HG02885 (cell line): ENCODE data around the gene SLBP.
A peak's percentile ranks its signal among the peaks of the same experiment; 100 is the strongest.

Experiments used
- ATAC-seq: cut with Tn5 transposase; IDR thresholded peaks from one replicate; pipeline ENCODE4 v1.9.1; 2021; ENCODE audit warnings: mild to moderate bottlenecking; ENCODE audit not compliant: unreplicated experiment, poor library complexity

SLBP gene

GRCh38 chr4:1728061-1728980 is 16.2 kb upstream of the SLBP start:
- no peak for ATAC-seq

GRCh38 chr4:1727117-1728031 is 15.3 kb upstream of the SLBP start:
- no peak for ATAC-seq

- ATAC-seq = peak; percentile 28
These were observed 14.2 kb upstream of the SLBP start for GRCh38 chr4:1726146-1726934.

GRCh38 chr4:1725521-1725920 is 13.4 kb upstream of the SLBP start:
- no peak for ATAC-seq

GRCh38 chr4:1723131-1723801 is 11.1 kb upstream of the SLBP start:
- no peak for ATAC-seq

- ATAC-seq = no peak
These were observed 10.5 kb upstream of the SLBP start for GRCh38 chr4:1722551-1723118.

GRCh38 chr4:1721666-1722550 is 9.8 kb upstream of the SLBP start:
- ATAC-seq = no peak

- ATAC-seq = peak; percentile 80
These were observed 9.0 kb upstream of the SLBP start, which contains the start of the genes TACC3 and TMEM129 for GRCh38 chr4:1721003-1721665. TSS of gene TACC3 (plus strand) at chr4:1721521. CDS start at chr4:1723422, 1,901 bp downstream. TSS of gene TMEM129 (minus strand) at chr4:1721323. CDS start at chr4:1720837, 486 bp downstream.

- no peak for ATAC-seq
These were observed 8.3 kb upstream of the SLBP start for GRCh38 chr4:1720163-1720983.

GRCh38 chr4:1718095-1718850 is 6.2 kb upstream of the SLBP start:
- no peak for ATAC-seq

GRCh38 chr4:1717129-1718094 is 5.3 kb upstream of the SLBP start:
- ATAC-seq = no peak

GRCh38 chr4:1716065-1716945 is 4.2 kb upstream of the SLBP start:
- ATAC-seq = no peak

GRCh38 chr4:1715002-1715758 is 3.1 kb upstream of the SLBP start:
- ATAC-seq = no peak
